NOMO-1 treated with DMSO at 0.1 percent for 48 hours (cell line): ENCODE data around the gene RTP1.
"Not testable (repeated sequence)": the region's sequence is repeated elsewhere in the genome, so short reads cannot be mapped to it uniquely, and the experiment has no call there.

ENCODE experiments used
- DNase-seq: peaks from one replicate; lab custom pipeline; 2025; ENCODE audit not compliant: unreplicated experiment; lab: John Stamatoyannopoulos, UW

Gene RTP1

GRCh38 chr3:187197335-187197649, at the start of gene RTP1:
TSS of gene RTP1 (plus strand) at chr3:187197486. CDS start at chr3:187197516, 30 bp downstream.
- no peak for DNase-seq

- no peak for DNase-seq
These were observed 47.1 kb upstream of the RTP1 start for GRCh38 chr3:187150186-187150585.

- peak; percentile 16 for DNase-seq
These were observed 46.7 kb upstream of the RTP1 start for GRCh38 chr3:187150599-187150998.

- DNase-seq: no peak
These were observed 35.7 kb upstream of the RTP1 start for GRCh38 chr3:187161556-187161955.

GRCh38 chr3:187162265-187162953, 34.9 kb upstream of the RTP1 start:
- no peak for DNase-seq

- DNase-seq: peak; percentile 67
These were observed 32.1 kb upstream of the RTP1 start for GRCh38 chr3:187165144-187165543.

- DNase-seq: no peak
These were observed 30.5 kb upstream of the RTP1 start for GRCh38 chr3:187166750-187167149.

- DNase-seq: no peak
These were observed 29.5 kb upstream of the RTP1 start for GRCh38 chr3:187167777-187168176.

- no peak for DNase-seq
These were observed 27.9 kb upstream of the RTP1 start for GRCh38 chr3:187169231-187169960.

- not testable (repeated sequence) for DNase-seq
These were observed 26.4 kb upstream of the RTP1 start for GRCh38 chr3:187170911-187171310.

GRCh38 chr3:187172929-187173328, 24.4 kb upstream of the RTP1 start:
- no peak for DNase-seq

GRCh38 chr3:187181454-187182170, 15.7 kb upstream of the RTP1 start:
- DNase-seq: no peak

GRCh38 chr3:187183210-187183862, 13.9 kb upstream of the RTP1 start:
- DNase-seq: peak; percentile 70

GRCh38 chr3:187183903-187184302, 13.4 kb upstream of the RTP1 start:
- no peak for DNase-seq

- DNase-seq: no peak
These were observed 11.5 kb upstream of the RTP1 start for GRCh38 chr3:187185759-187186158.

GRCh38 chr3:187186375-187186774, 10.9 kb upstream of the RTP1 start:
- no peak for DNase-seq

- peak; percentile 8 for DNase-seq
These were observed 10.4 kb upstream of the RTP1 start for GRCh38 chr3:187186801-187187421.

GRCh38 chr3:187188931-187189330, 8.4 kb upstream of the RTP1 start:
- DNase-seq: peak; percentile 96

GRCh38 chr3:187191271-187191670, 6.0 kb upstream of the RTP1 start:
- no peak for DNase-seq

GRCh38 chr3:187193181-187193580, 4.1 kb upstream of the RTP1 start:
- no peak for DNase-seq
